NB4 (cell line): Measurements from ENCODE around the gene LNPEP.

Experiments
- POLR2A ChIP-seq: IDR thresholded peaks from 2 replicates; pipeline ENCODE4 v1.6.1; 2011; ENCODE audit warnings: mild to moderate bottlenecking; ENCODE audit not compliant: insufficient read length; ENCODE audit errors: extremely low read depth
- TF ChIP-seq, protein P1 (sequence below): IDR thresholded peaks from one replicate; pipeline ENCODE4 v1.5.1; 2012; ENCODE audit warnings: low read depth, low read length
- TF ChIP-seq, protein P2 (sequence below): IDR thresholded peaks from 2 replicates; pipeline ENCODE4 v1.6.1; 2011; ENCODE audit warnings: low read depth, low read length

DNA sequence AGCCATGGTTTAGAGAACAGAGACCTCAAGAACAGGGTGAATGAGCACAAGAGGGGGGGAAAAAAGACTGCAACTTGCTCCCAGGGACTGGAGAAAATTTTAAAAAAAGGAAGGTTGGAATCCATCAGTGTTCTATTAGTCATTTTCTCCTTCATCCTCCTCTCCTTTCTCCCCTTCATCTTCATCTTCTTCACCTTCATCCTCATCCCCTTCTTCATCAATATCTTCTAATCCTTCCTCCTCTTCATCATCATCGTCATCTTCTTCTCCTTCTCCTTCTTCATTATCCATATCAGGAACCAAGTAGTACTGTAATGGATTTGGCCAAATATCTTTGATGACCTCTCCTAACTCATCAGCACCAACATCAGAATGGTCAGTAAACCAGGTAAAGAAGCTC is 120.4 kb downstream of the LNPEP start:
- TF ChIP-seq, protein P1, sequence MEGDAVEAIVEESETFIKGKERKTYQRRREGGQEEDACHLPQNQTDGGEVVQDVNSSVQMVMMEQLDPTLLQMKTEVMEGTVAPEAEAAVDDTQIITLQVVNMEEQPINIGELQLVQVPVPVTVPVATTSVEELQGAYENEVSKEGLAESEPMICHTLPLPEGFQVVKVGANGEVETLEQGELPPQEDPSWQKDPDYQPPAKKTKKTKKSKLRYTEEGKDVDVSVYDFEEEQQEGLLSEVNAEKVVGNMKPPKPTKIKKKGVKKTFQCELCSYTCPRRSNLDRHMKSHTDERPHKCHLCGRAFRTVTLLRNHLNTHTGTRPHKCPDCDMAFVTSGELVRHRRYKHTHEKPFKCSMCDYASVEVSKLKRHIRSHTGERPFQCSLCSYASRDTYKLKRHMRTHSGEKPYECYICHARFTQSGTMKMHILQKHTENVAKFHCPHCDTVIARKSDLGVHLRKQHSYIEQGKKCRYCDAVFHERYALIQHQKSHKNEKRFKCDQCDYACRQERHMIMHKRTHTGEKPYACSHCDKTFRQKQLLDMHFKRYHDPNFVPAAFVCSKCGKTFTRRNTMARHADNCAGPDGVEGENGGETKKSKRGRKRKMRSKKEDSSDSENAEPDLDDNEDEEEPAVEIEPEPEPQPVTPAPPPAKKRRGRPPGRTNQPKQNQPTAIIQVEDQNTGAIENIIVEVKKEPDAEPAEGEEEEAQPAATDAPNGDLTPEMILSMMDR = no peak
- TF ChIP-seq POLR2A = no peak
- TF ChIP-seq, protein P2, sequence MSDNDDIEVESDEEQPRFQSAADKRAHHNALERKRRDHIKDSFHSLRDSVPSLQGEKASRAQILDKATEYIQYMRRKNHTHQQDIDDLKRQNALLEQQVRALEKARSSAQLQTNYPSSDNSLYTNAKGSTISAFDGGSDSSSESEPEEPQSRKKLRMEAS = no peak
